ENCODE data around the gene PCDH15. TPM values are rescaled to one million over a fixed set of nuclear protein-coding genes. Genes with fewer than 3 reads are reported as not detected.

PCDH15 gene
- total and polyA plus RNA-seq, 2 of the 8 experiments (the other 6 are each of a cell fraction or from before 2014, with no cell fraction given) = 0.11 TPM; not detected in 1

- TF ChIP-seq ATF3 (IDR thresholded peaks at IDR 0.05; ENCODE audit: insufficient read depth, low read depth, low read length) (no peak), POLR2AphosphoS5 (IDR thresholded peaks at IDR 0.05; ENCODE audit: low read depth, low read length) (no peak), FOSL1 (IDR thresholded peaks at IDR 0.05; ENCODE audit: insufficient read depth, low read depth, low read length) (no peak), KDM1A (IDR thresholded peaks at IDR 0.05; ENCODE audit: borderline replicate concordance, low read length) (no peak), SAP30 (IDR thresholded peaks at IDR 0.05; ENCODE audit: insufficient read depth, insufficient replicate concordance, low read length) (no peak)
Observed at GRCh38 chr10:54843085-54843646, 42.1 kb upstream of the PCDH15 start (continued).
